Measurements from ENCODE around the gene EMILIN2.
"Not testable (repeated sequence)": the region's sequence is repeated elsewhere in the genome, so short reads cannot be mapped to it uniquely, and the experiment has no call there.

Gene EMILIN2

DNA sequence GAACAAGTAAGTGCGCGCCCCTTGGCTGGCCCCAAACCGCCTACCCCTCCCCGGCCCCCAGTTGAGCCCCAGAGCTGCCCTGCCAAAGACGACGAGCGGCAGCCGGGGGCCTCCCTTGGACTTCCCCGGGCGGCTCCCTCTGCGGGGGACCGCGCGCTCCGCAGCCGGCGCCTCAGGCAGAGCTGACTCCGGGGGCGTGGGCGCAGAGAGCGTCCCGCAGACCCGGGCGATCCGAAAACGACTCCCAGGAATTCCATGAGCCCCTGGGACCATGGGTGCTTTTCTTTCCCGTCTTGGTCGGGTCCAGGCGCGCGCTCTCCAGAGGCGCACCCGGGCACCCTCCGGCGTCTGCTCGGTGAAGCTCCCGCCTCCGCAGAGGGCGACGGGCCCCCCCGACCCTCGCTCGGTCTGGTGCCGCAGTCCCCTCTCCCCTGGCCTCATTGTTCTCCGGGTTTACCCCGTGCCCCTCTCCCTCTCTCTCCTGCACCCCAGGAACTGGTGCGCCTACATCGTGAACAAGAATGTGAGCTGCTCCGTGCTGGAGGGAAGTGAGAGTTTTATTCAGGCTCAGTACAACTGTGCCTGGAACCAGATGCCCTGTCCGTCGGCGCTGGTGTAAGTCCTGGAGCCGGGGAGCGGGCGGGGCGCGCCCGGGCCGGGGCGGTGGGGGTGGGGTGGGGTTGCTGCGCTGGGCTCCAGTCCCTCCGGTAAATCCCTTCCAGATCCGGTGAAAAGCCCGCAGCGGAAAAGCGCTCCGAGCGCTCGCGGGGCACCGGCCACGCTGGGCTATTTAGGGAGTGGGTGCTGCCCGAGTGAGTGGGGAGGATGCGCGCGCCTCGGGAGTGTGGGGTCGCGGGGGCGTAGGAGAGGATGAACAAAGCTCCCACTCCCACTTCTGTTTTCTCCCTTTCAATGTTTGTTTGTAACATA, 776 bp downstream of the EMILIN2 start:
- no peak for DNase-seq

DNA sequence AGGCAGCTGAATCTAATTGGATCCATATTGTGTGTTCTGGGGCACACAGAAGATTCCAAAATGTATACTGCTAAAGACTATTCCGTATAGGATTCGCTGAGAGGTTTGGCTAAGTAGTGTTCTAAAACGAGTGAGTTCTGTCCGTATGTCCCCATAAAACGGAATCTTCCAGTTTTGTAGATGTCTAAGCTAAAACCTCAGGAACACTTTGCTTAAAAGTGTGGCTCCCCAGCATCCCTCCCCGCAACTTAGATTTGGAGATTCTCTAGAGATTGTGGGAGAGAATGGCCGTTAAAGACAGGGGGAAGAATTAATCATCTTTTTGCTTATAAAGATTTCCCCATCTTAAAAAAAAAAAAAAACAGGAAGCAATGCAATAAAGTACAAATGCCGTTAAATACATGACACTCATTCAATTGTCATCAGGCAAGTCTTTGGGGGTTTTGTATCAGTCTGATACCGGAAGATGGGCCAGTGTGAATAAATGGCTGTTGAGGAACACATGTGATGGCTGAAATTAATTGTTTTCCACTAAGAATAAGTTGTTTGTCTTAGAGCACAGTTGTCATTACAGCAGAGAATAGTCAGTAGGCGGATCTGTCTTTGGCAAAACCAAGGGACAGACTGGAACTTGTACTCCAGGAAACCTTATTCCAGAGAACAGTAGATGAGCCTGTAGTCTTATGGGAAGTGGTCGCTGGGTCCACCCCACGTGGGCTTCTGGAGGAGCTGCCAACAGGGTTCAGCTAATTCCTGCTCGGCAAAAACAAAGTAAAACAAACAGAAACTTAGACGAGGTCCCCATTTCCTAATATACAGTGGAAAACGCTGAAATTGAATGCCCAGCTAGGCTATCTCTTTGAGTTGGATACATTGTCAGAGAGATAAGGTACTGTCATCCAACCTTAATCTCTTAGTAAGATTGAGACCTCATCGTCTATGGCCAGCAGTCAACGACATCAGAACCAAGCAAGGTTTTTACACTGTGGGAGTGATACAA, 1.7 kb downstream of the EMILIN2 start:
- no peak for DNase-seq

DNA sequence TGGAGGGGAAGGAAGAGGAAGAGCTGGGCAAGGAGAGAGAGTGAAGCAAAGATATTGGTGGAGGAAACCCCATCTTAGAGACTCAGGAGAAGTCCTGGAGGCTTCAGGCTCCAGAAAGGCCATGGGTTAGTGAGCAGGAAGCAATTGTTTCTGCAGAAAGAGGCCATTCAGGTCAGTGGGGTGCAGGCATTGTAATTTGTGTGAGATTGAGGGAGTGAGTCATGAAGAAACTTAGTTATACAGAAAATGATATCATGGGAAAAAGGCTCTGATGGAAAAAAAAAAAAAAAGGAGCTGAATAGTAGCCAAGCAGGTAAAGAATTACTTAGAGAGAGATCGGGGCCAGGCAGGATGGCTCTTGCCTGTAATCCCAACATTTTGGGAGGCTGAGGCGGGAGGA, 4.0 kb downstream of the EMILIN2 start:
- DNase-seq: no peak

DNA sequence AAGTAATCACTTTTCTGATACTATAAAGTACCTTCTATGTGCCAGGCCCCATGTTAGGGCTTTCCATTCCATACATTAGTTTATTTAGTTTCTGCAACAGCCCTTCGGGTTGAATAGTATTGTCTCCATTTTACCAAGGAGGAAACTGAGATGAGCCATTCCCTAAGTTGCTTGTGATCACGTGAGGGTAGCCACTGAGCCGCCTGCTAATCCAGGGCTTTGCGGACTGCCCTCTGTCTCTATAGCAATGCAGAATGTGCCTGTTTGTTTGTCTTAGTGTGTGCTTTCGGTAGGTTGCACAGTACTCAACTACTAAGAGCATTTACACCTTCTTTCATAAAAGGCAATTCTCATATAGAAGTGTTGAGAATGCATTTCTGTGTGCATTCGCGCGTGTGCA, 5.0 kb downstream of the EMILIN2 start:
- DNase-seq: no peak

DNA sequence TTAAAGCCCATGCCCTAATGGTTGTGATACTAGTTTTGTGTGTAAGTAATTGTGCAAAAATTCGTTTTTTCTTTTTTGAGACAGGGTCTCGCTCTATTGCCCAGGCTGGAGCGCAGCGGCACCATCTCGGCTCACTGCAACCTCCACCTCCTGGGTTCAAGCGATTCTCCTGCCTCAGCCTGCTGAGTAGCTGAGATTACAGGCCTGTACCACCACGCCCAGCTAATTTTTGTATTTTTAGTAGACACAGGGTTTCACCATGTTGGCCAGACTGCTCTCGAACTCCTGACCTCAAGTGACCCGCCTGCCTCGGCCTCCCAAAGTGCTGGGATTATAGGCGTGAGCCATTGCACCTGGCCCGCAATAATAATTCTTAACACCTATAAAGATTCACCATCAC, 5.7 kb downstream of the EMILIN2 start:
- not testable (repeated sequence) for DNase-seq

DNA sequence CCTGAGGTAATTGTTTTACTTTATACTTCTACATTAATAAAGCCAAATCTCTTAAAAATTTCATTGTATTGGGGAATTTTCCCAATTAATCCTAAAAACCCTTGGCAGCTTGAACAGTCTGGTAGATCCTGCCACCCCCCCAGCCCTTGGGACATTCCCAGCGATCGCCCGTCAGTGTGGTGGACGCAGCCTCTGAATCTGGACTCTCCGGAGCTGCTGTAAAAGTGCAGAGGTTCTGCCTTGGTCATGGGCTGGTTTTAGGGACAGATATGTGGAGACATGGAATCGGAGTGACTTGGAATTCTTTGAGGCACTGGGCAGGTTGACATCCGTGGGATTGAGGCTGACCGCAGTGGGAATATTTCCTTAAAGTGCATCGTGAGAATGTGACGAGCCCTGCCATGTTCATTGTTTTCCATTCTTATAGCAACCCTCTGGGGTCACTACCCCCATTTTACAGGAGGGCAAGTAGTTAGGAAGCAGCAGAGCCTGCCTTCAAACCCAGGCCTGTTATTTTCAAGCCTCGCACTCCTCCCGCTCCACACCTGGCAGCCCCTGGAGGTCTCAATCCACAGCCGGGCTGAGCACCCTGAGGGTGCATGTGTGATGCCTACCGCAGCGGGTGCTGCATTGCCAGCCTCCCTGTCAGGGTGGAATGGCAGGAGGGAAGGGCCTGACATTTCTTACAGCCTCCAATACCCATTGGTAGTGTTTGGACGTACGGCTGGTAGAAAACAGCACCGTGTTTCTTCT, 6.5 kb downstream of the EMILIN2 start:
- DNase-seq: no peak

DNA sequence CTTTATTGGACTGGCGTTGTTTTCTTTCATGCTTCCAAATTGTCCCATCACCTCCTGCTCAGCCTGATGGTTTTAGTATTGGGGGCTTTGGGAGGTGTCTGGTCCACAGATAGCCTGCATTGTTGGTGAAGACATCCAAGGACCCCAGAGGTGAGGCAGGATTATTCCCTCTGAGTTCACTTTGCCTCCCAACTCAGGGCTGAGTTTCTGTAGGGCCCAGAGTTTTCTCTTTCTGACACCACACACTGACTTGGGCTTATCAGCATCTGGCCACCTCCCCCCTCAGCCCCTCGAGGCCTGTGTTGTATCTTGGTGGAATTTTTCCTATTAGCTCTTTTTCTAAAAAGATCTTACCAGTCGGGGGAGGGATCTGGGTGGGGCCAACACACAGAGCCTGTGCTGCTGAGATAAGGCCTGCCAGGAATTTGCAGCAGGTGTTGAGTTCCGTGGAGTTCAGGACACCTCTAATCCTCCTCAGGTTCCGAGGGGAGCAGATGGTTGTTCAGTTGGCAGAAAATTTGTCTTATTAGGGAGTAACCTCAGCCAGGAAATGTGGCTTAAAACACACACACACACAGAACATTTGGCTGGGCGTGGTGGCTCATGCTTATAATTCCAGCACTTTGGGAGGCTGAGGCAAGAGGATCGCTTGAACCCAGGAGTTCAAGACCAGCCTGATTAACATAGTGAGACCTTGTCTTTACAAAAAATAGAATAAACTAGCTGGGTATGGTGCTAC, 7.3 kb downstream of the EMILIN2 start:
- DNase-seq: no peak

DNA sequence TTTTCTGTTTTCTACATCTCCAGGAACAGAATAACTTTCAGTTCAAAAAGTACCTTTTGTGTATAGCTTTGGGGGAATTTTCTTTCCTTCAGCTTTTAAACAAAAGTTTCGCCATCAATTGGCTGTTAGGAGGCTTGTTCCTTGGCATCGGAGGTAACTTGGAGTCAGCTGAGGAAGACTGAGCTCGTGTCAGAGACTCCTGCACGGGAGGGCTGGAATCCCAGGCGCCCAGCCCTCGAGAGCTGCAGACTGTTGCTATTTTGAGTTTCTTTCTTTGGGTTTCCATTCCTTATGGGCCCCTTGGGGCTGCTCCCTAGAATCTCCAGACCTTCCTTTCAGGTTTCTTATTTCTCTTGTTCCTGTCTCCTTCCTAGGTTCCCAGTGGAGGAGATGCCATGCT, 8.1 kb downstream of the EMILIN2 start:
- no peak for DNase-seq

DNA sequence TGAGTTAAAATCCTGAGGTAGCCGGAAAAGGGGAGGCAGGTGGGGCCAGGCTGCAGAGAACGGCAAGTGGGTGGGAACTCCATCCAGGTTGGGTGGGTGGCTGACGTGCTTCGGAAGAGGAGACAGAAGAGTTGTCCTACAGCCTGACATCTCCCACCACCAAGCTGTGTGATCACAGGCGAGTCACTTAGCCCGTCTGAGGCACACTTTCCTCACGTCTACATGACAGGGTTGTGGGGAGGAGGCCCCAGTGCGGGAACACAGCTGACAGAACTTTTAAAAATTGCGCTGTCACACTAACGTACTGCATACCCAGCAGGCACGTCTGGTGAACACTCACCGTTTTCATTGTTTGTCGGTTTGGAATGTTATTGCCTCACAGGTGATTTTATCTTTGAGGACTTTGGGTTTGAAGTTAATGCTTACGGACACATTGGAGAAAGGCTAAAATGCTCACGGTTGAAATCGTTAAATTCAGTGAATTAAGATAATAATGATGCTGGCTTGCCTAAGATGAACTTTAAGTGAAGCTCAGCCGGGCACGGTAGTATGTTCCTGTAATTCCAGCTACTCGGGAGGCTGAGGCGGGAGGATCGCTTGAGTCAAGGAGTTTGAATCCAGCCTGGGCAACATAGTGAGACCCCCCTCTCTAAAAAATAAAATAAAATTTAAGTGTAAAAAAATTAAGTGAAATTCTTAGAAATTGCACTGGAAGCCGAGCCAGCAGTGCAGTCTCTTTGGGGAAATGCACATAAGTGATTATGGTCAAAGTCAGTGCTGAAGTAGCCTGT, 8.9 kb downstream of the EMILIN2 start:
- no peak for DNase-seq

DNA sequence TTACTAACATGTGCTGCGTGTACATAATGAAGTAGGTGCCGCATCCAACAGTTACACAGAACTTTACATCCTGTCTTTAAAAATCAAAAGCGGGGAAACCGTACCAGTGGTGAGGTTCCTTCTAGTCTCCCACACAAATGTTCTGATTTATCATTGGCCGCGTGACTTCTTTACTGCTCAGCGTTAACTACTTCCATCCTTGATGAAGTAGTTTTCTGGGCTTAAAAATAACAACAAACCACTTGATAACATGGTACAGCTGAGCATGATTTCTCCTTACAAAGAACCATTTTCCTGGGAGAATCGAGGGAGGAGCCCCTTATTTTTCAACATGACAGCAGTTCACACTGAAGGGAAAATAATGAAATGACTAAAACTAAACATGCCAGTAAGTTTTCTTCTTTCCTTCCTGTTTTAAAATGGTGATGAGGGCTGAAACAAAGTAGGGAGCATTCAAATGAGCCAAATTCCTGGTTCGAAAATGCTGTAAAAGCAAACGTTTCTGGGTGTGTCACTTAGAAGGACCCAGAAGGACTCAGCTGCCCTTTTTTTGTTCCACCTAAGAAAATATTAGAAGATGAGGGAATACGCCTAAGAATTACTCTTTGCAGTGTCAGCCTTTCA, 9.9 kb downstream of the EMILIN2 start:
- no peak for DNase-seq

DNA sequence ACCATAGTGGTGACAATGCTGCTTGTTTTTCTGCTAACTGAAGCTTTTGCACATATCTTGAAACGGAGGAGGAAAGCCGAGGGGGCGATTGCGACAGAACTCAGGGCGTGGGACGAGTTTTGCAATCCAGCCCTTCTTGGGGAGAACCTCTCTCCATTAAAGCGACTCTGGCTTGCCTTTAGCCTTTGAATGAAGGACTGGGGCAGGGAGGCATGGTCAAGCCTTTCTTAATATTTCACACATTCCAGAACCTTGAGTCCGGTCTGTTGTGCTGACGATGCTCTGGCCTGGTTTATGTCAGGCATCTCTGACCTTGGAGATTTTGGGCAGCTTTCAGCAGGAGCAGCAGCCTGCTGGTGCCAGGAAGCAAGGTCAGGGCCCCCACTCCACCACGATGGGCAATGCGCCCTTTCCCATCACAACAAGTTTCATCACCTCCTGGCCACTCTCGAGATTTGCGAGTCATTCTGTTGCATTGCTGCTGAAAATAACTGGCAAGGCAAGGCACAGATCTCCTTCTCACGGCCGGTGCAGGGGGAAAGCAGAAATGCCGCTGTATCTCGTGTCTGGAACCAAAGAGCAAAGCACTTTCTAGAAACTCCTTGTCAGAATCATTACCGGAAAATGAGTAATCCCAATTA, 10.8 kb downstream of the EMILIN2 start:
- no peak for DNase-seq

DNA sequence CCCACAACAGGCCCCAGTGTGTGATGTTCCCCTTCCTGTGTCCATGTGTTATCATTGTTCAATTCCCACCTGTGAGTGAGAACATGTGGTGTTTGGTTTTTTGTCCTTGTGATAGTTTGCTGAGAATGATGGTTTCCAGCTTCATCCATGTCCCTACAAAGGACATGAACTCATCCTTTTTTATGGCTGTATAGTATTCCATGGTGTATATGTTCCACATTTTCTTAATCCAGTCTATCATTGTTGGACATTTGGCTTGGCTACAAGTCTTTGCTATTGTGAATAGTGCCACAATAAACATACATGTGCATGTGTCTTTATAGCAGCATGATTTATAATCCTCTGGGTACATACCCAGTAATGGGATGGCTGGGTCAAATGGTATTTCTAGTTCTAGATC, 13.6 kb downstream of the EMILIN2 start:
- DNase-seq: not testable (repeated sequence)

DNA sequence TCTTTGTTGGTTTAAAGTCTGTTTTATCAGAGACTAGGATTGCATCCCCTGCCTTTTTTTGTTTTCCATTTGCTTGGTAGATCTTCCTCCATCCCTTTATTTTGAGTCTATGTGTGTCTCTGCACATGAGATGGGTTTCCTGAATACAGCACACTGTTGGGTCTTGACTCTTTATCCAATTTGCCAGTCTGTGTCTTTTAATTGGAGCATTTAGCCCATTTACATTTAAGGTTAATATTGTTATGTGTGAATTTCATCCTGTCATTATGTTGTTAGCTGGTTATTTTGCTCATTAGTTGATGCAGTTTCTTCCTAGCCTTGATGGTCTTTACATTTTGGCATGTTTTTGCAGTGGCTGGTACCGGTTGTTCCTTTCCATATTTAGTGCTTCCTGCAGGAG, 17.2 kb downstream of the EMILIN2 start:
- not testable (repeated sequence) for DNase-seq

DNA sequence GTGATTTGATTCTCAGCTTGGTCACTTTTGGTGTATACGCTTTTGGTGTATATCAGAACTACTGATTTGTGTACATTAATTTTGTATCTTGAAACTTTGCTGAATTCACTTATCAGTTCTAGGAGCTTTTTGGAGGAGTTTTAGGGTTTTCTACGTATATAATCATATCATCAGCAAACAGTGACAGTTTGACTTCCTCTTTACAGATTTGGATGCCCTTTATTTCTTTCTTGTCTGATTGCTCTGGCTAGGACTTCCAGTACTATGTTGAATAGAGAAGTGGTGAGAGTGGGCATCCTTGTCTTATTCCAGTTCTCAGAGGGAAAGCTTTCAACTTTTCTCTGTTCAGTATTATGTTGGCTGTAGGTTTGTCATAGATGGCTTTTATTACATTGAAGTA, 19.7 kb downstream of the EMILIN2 start:
- not testable (repeated sequence) for DNase-seq

DNA sequence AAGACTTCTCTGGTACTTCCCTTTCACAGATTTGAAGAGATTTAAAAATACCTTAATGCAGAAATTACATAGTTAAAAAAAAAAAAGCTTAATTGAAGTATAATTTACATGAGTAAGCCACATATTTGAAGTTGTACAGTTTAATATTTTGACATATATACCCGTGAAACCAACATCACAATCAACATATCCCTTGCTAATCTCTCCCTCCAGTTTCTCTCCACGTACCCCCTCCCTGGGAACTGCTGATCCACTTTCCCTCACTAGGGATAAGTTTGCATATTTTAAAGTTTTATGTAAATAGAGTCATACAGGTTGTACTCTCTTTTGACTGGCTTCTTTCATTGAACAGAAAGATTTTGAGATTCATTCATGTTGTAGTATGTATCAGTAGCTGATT, 22.4 kb downstream of the EMILIN2 start:
- no peak for DNase-seq

DNA sequence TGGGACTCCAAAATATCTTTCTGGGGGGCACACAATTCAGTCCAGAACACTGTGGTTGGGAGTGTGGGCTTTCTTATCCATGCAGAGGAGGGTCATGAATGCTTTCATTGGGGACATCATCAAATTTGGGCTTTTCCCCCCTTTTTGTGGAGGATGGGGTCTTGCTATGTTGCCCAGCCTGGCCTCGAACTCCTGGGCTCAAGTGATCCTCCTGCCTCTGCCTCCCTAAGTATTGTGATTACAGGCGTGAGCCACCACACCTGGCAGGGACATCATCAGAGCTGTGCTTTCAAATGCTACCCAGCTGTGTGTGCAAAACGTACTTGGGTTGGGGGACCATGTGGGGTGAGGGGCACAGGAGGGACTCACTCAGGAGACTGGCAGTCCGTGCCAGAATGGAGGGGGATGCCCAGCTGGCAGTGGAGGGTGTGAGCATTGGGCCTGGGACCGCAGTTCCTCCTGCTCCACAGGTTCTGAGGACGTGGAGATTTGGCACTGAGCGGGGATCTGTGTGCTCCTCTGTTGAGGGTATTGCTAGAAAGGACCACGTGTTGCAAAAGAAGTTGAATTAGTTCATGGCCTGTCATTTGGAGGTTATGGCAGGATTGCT, 24.4 kb downstream of the EMILIN2 start:
- DNase-seq: no peak

DNA sequence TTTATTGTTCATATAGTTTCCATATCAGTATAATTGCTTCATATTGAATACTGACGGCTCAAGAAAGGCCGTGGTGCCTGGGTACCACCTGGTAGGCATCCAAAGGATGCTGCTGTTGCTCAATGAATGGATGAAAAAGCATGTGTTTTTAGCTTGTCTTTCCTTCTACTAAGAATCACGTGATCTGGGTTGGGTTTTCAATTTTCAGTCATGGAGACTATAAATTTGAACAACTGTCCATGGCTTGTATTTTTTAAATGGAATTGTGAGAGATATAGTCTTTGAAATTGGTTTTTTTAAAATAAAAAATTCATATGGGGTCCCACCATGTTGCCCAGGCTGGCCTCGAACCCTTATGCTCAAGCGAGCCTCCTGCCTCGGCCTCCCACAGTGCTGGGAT, 25.3 kb downstream of the EMILIN2 start:
- DNase-seq: no peak

DNA sequence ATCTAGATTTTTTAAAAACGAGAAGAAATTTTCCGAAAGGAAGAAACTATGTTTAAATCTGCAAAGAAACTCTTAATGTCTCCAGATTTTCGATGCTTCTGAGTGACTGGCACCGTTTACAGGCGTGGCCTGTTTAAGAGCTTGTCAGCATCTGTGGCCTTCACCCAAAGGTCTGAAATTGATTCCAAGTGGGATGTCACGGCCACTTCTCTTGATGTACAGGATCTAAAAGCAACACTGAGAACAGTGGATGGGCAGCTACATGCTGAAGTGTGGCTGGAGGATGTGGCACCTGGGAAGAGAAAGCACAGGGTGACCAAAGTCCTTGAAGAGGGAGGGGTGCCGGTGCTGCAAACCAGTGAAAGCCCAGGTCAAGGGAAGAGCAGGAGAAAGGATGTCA, 28.0 kb downstream of the EMILIN2 start:
- DNase-seq: no peak

DNA sequence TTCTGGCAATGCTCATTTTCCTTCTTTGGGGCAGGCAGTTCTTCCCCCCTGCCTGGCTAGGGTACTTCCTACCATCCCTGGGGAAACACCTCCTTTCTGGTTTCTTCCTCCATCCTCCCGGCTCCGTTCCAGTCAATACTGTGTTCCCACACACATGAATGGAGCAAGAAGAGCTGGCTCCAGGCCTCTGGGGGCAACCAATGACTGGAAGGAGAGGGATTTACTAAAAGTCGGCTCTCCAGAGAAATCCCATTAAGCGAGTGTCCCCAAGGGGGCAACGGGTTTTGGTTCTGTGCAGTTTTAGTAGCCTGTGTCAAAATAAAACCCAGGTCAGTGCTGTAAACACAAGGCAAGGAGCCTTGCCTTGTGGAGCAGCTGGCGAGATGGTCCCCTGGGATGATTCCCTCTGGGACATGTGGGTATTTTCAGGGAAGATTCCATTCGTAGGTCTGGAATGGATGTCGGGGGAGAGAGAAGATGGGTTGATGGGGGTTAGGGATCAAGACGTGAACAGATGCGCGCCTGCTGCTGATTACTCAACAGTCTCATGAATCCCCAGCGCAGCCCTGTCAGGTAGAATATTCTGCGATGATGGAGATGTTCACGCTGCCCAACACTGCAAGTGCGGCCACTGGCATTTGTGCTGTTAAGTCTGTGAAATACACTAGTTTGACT, 32.0 kb downstream of the EMILIN2 start:
- DNase-seq: no peak

All from NCI-H748 treated with DMSO at 0.1 percent for 48 hours (cell line).